GM21381 (cell line): ENCODE measurements around the gene MOB3C.
A peak's percentile ranks its signal among the peaks of the same experiment; 100 is the strongest.

ENCODE experiments used
- ATAC-seq: cut with Tn5 transposase; IDR thresholded peaks from one replicate; pipeline ENCODE4 v1.9.1; 2021; ENCODE audit warnings: mild to moderate bottlenecking, moderate library complexity; ENCODE audit not compliant: unreplicated experiment

Gene MOB3C

GRCh38 chr1:46639547-46639946 lies 22.9 kb upstream of the MOB3C start:
- no peak for ATAC-seq

- ATAC-seq = no peak
These were observed 22.3 kb upstream of the MOB3C start for GRCh38 chr1:46638921-46639320.

- ATAC-seq = no peak
These were observed 21.0 kb upstream of the MOB3C start for GRCh38 chr1:46637444-46638083.

- no peak for ATAC-seq
These were observed 18.6 kb upstream of the MOB3C start for GRCh38 chr1:46635205-46635604.

GRCh38 chr1:46630719-46631118 lies 14.1 kb upstream of the MOB3C start:
- ATAC-seq = no peak

GRCh38 chr1:46623743-46624644 lies 7.4 kb upstream of the MOB3C start:
- no peak for ATAC-seq

- ATAC-seq = no peak
These were observed 5.7 kb upstream of the MOB3C start for GRCh38 chr1:46622344-46622743.

- no peak for ATAC-seq
These were observed 5.3 kb upstream of the MOB3C start for GRCh38 chr1:46621930-46622329.

- ATAC-seq = no peak
These were observed 3.1 kb upstream of the MOB3C start for GRCh38 chr1:46619656-46620258.

- ATAC-seq = no peak
These were observed 2.3 kb upstream of the MOB3C start for GRCh38 chr1:46618754-46619415.

GRCh38 chr1:46617833-46618232 lies 1.2 kb upstream of the MOB3C start:
- no peak for ATAC-seq

- ATAC-seq = no peak
These were observed 643 bp upstream of the MOB3C start for GRCh38 chr1:46617108-46617800.

- ATAC-seq = no peak
These were observed 876 bp downstream of the MOB3C start for GRCh38 chr1:46615735-46616134.

GRCh38 chr1:46615088-46615487 lies 1.5 kb downstream of the MOB3C start:
- ATAC-seq = no peak

- no peak for ATAC-seq
These were observed 2.0 kb downstream of the MOB3C start for GRCh38 chr1:46614604-46614984.

GRCh38 chr1:46613661-46614603 lies 2.7 kb downstream of the MOB3C start:
- ATAC-seq = peak; percentile 48

GRCh38 chr1:46612937-46613660 lies 3.5 kb downstream of the MOB3C start:
- no peak for ATAC-seq

GRCh38 chr1:46611691-46612221 lies 4.9 kb downstream of the MOB3C start:
- no peak for ATAC-seq
